ENCODE results near the gene TRIP10. TPM values are rescaled to one million over a fixed set of nuclear protein-coding genes. Genes with fewer than 3 reads are reported as not detected.
"Not testable (repeated sequence)": the region's sequence is repeated elsewhere in the genome, so short reads cannot be mapped to it uniquely, and the experiment has no call there.

TRIP10 gene
- total and polyA plus RNA-seq, 2 donors (not counting 1 experiment from before 2014, with no cell fraction given), result 32.3 to 35.3 TPM

- H3K4me2 ChIP-seq (ENCODE audit: extremely low read depth, insufficient read depth, low read length), result no peak overlapping the region
Observed at GRCh38 chr19:6774821-6775707, 35.6 kb downstream of the TRIP10 start.

GRCh38 chr19:6776045-6776444 is 36.6 kb downstream of the TRIP10 start:
- not testable (repeated sequence) for H3K9ac ChIP-seq (ENCODE audit: insufficient read depth, low read length); H3K4me2 ChIP-seq (ENCODE audit: extremely low read depth, insufficient read depth, low read length); H4K20me1 ChIP-seq (ENCODE audit: control insufficient read depth, extremely low read depth, insufficient read depth, low read length); H2AFZ ChIP-seq (ENCODE audit: low read length); DNase-seq (ENCODE audit: low read depth in 2 of 2); H3K4me1 ChIP-seq (ENCODE audit: control insufficient read depth, extremely low read depth, insufficient read depth, low read length); H3K36me3 ChIP-seq (ENCODE audit: control insufficient read depth, insufficient read depth, low read length); H3K27me3 ChIP-seq (ENCODE audit: control insufficient read depth, insufficient read depth, low read length); H3K79me2 ChIP-seq (ENCODE audit: control insufficient read depth, insufficient read depth, low read length); H3K27ac ChIP-seq (ENCODE audit: insufficient read depth, low read length); H3K4me3 ChIP-seq (replicated peaks in 1 of 4; ENCODE audit: control extremely low read depth in 1 of 4, insufficient read depth in 1 of 4, low read depth in 3 of 4, low read length in 4 of 4); H3K9me3 ChIP-seq (ENCODE audit: control insufficient read depth, insufficient read depth, low read depth, low read length)

More at GRCh38 chr19:6774821-6775707, 35.6 kb downstream of the TRIP10 start:
- Histone ChIP-seq H3K79me2 (ENCODE audit: control insufficient read depth, insufficient read depth, low read length) (no peaks in the 10 kb centered on the region), H2AFZ (ENCODE audit: low read length) (no peak overlapping the region), H3K27me3 (ENCODE audit: control insufficient read depth, insufficient read depth, low read length) (no peaks in the 10 kb centered on the region), H3K4me1 (ENCODE audit: control insufficient read depth, extremely low read depth, insufficient read depth, low read length) (no peaks in the 10 kb centered on the region), H4K20me1 (ENCODE audit: control insufficient read depth, extremely low read depth, insufficient read depth, low read length) (no peaks in the 10 kb centered on the region), H3K9ac (ENCODE audit: insufficient read depth, low read length) (no peak overlapping the region), H3K4me3 (replicated peaks in 1 of 4; ENCODE audit: control extremely low read depth in 1 of 4, insufficient read depth in 1 of 4, low read depth in 3 of 4, low read length in 4 of 4) (no peak overlapping the region), H3K9me3 (ENCODE audit: control insufficient read depth, insufficient read depth, low read depth, low read length) (no peaks in the 10 kb centered on the region), H3K36me3 (ENCODE audit: control insufficient read depth, insufficient read depth, low read length) (no peaks in the 10 kb centered on the region), H3K27ac (ENCODE audit: insufficient read depth, low read length) (no peak overlapping the region)
- peak in 1 of 2 donors; percentile 25 for DNase-seq (ENCODE audit: low read depth in 2 of 2)
- TF ChIP-seq CTCF (conservative IDR thresholded peaks at IDR 0.05 in 1 of 2, IDR thresholded peaks at IDR 0.05 in 1 of 2; ENCODE audit: low read depth in 1 of 2, low read length in 2 of 2) (no peak), EZH2 (IDR thresholded peaks at IDR 0.05; ENCODE audit: low read length, missing control alignments) (no peak)

- no peaks in the 10 kb centered on the region for H3K27me3 ChIP-seq (ENCODE audit: control insufficient read depth, insufficient read depth, low read length)
- no peak overlapping the region for H3K4me3 ChIP-seq (replicated peaks in 1 of 4; ENCODE audit: control extremely low read depth in 1 of 4, insufficient read depth in 1 of 4, low read depth in 3 of 4, low read length in 4 of 4)
- no peak for TF ChIP-seq CTCF (conservative IDR thresholded peaks at IDR 0.05 in 1 of 2, IDR thresholded peaks at IDR 0.05 in 1 of 2; ENCODE audit: low read depth in 1 of 2, low read length in 2 of 2)
- TF ChIP-seq EZH2 (IDR thresholded peaks at IDR 0.05; ENCODE audit: low read length, missing control alignments), result no peak
- H4K20me1 ChIP-seq (ENCODE audit: control insufficient read depth, extremely low read depth, insufficient read depth, low read length), result no peaks in the 10 kb centered on the region
- H3K36me3 ChIP-seq (ENCODE audit: control insufficient read depth, insufficient read depth, low read length), result no peaks in the 10 kb centered on the region
- no peaks in the 10 kb centered on the region for H3K4me1 ChIP-seq (ENCODE audit: control insufficient read depth, extremely low read depth, insufficient read depth, low read length)
- H3K79me2 ChIP-seq (ENCODE audit: control insufficient read depth, insufficient read depth, low read length), result no peaks in the 10 kb centered on the region
- no peaks in the 10 kb centered on the region for H3K9me3 ChIP-seq (ENCODE audit: control insufficient read depth, insufficient read depth, low read depth, low read length)
- H3K9ac ChIP-seq (ENCODE audit: insufficient read depth, low read length), result no peak overlapping the region
- H3K27ac ChIP-seq (ENCODE audit: insufficient read depth, low read length), result no peak overlapping the region
- H2AFZ ChIP-seq (ENCODE audit: low read length), result no peak overlapping the region
- DNase-seq (ENCODE audit: low read depth in 2 of 2), result no peak
- H3K4me2 ChIP-seq (ENCODE audit: extremely low read depth, insufficient read depth, low read length), result no peak overlapping the region
Observed at GRCh38 chr19:6776999-6777398, 37.5 kb downstream of the TRIP10 start.

Data from fibroblast of lung (primary cell).